HG03378 (cell line): Measurements from ENCODE around the gene SLC2A2.
"Not testable (repeated sequence)": the region's sequence is repeated elsewhere in the genome, so short reads cannot be mapped to it uniquely, and the experiment has no call there.

Experiments
- ATAC-seq: cut with Tn5 transposase; IDR thresholded peaks from one replicate; pipeline ENCODE4 v1.9.1; 2021; ENCODE audit warnings: mild to moderate bottlenecking, moderate library complexity; ENCODE audit not compliant: unreplicated experiment

SLC2A2 gene

DNA sequence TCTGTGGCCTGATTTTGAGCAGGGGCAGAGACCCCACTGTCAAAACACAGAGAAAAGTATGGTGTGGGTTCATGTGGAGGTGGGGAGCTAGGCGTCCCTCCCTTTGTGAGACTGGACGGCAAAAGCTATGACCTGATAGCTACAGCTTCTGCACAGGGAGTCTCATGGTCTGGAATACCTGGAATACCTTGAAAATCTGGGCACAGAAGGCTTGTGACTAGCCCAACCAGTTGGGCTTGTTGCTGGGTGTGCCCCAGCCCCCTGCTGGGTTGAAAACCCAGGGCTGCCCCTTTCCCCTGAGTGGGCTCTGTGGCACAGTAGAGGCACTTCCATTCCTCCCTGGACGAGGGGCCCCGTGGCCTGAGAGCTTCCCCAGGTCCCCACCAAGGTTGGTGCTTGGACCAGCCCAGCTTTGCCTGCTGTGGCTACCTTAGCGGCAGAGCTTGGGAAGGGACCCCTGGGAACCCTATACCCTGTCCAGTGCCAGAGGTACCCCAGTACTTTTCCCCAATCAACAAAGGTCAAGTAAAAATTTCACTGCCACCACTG is 37.3 kb downstream of the SLC2A2 start:
- ATAC-seq: no peak

DNA sequence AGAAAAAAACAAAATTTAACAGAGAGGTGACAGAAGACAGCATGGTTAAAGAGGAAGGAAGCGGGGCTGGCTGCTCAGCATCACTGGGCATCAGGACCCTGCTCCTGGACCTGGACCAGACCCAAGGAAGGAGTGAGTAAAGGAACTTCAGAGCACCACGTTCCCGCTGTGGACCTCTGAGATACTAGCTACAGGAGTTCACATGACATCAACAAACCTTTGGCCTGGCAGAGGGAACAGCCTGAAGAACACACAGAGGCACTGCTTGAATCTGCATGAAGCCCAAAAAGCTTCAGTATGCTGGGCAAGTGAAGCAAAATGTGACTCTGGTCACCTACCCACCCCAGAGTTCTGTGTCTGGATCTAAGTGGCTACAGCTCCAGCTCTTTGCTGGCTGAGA is 38.1 kb downstream of the SLC2A2 start:
- ATAC-seq: no peak

GRCh38 chr3:170985304-170985703 is 41.2 kb downstream of the SLC2A2 start:
- ATAC-seq: no peak

DNA sequence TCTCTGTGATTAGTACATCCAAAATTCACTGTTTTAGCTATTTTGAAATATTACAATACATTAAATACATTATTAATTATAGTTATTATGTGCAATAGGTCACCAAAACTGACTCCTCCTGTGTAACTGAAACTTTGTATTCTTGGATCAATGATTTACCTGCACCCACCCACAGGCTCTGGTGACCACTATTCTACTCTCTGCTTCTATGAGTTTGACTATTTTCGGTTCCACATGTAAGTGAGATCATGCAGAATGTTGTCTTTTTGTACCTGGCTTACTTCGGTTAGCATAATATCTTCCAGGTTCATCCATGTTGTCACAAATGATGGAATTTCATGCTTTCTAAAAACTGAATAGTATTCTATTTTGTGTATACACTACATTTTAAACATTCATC is 43.8 kb downstream of the SLC2A2 start:
- peak; percentile 99 for ATAC-seq

DNA sequence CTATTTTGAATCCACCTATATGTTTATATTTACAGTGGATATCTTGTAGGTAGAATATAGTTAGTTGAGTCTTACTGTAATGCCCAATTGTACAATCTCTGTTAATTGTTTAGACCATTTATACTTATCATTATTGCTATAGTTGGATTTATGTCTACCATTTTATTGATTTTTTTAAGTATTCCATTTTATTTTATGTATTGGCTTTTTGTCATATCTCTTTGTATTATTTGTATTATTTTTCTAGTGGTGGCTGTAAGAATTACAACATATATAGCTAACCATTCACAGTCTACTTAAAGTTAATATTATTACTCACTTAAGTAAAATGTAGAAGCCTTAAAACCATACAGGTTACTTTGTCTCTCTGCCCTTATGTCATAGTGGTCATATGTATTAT is 46.1 kb downstream of the SLC2A2 start:
- ATAC-seq: no peak

- no peak for ATAC-seq
Measured at GRCh38 chr3:170977949-170978745, 48.4 kb downstream of the SLC2A2 start.

GRCh38 chr3:170976190-170976519 is 50.4 kb downstream of the SLC2A2 start:
- no peak for ATAC-seq

GRCh38 chr3:170975283-170976189 is 51.0 kb downstream of the SLC2A2 start:
- no peak for ATAC-seq

DNA sequence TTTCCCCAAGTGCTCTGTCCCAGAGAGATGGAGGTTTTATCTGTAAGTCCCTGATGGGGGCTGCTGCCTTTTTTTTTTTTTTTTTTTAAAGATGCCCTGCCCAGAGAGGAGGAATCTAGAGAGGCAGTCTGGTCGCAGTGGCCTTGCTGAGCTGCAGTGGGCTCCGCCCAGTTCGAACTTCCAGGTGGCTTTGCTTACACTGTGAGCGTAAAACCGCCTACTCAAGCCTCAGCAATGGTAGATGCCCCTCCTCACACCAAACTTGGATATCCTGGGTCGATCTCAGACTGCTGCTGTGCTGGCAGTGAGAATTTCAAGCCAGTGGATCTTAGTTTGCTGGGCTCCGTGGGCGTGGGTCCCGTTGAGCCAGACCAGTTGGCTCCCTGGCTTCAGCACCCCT is 51.6 kb downstream of the SLC2A2 start:
- ATAC-seq: no peak

DNA sequence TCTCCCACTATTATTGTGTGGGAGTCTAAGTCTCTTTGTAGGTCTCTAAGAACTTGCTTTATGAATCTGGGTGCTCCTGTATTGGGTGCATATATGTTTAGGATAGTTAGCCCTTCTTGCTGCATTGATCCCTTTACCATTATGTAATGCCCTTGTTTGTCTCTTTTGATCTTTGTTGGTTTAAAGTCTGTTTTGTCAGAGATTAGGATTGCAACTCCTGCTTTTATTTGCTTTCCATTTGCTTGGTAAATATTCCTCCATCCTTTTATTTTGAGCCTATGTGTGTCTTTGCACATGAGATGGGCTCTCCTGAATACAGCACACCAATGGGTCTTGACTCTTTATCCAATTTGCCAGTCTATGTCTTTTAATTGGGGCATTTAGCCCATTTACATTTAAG is 53.6 kb downstream of the SLC2A2 start:
- not testable (repeated sequence) for ATAC-seq

DNA sequence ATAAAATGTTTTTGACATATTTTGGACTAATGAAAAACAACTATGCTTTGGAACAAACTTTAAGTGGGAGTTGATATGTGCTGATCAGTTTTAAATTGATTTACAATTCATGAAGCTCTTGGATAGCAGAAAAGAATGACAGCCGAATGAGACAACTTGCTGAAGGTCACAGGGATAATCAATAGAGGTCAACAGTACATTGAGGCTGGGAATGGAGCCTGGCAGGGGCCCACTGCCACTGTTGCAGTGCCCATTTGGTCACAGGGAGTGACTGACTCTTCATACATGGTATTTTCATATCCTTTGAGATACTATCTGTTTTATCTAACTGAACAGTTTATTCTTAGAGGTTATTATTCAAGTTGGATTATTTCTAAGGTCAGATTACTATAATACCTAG is 59.4 kb downstream of the SLC2A2 start:
- ATAC-seq: no peak

- no peak for ATAC-seq
Measured at GRCh38 chr3:170966495-170966894, 60.0 kb downstream of the SLC2A2 start.

GRCh38 chr3:170962411-170962810 is 64.1 kb downstream of the SLC2A2 start:
- no peak for ATAC-seq

DNA sequence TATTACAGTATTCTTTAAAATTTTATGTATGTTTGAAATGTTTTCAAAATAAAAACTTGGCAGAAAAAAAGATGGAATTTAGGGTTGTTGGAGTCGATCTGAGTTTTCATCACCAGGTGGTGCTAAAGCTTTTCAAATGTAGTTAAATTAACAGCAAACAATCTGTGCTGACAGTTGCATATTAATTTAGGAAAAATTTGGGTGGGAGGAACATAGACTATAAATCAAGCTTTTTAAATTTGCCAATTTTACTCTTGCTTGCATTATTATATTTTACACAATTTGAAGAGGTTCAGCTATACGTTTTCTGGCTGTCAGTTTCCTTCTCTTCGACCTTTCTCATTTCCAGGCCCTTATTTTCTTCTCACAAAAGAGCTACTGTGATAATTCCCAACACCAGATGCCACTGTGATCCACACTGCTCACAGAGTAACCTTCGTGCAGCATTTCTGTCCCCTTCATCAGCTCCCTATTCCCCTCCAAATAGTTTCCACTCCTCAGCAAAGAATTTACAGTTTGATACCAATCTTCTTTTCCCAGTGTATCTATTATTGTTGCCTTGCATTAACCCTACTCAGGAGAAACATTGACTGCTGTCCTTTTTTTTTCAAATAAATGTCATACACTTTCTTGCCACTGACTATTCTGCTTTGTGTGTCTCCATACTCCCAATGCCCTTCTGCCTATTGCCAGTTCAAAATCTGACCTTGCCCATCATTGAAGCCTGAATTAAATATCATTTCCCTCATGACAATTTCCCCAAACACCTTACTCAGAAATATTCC is 64.7 kb downstream of the SLC2A2 start:
- ATAC-seq: no peak

GRCh38 chr3:170959457-170959856 is 67.1 kb downstream of the SLC2A2 start:
- no peak for ATAC-seq

GRCh38 chr3:170956647-170957046 is 69.9 kb downstream of the SLC2A2 start:
- ATAC-seq: no peak

GRCh38 chr3:170953736-170954135 is 72.8 kb downstream of the SLC2A2 start:
- ATAC-seq: no peak

- no peak for ATAC-seq
Measured at GRCh38 chr3:170953229-170953628, 73.3 kb downstream of the SLC2A2 start.

DNA sequence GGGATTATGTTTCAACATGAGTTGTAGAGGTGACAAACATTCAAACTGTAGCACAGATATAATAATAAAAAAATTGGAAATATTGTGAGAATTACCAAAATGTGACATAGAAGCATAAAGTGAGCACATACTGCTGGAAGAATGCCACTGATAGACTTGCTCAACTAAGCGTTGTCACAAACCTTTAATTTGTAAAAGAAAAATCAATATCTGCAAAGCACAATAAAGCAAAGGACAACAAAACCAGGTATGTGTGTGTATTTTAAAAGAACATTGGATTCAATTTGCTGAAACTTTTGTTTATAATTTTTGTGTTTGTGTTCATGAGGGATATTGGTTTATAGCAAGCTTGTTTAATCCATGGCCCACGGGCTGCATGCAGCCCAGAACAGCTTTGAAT is 77.3 kb downstream of the SLC2A2 start:
- ATAC-seq: no peak

GRCh38 chr3:170947018-170947769 is 79.3 kb downstream of the SLC2A2 start:
- no peak for ATAC-seq
